Activated B cell treated with CpG ODN at 0.5 μM for 24 hours (primary cell): ENCODE data around the gene ACSL1. TPM values are rescaled to one million over a fixed set of nuclear protein-coding genes. Genes with fewer than 3 reads are reported as not detected.

Experiments
- ATAC-seq: fragments of 200-7000 bp; cut with Tn5 transposase; one replicate; pipeline ENCODE4 v1.10.0; 2021; ENCODE audit warnings: low read depth, mild to moderate bottlenecking, moderate library complexity
- CTCF ChIA-PET: fragments of 350-600 bp; sonication (Branson Sonifier 250); formaldehyde crosslinking; loops from one replicate; lab custom pipeline; 2021; ENCODE audit warnings: antibody characterized with exemption; lab: Charles Lee
- POLR2A ChIA-PET: fragments of 350-600 bp; sonication (Branson Sonifier 250); formaldehyde crosslinking; loops from one replicate; lab custom pipeline; 2021; ENCODE audit warnings: antibody characterized with exemption; lab: Charles Lee
- DNase-seq: peaks from one replicate; pipeline ENCODE4 v3.0.0; 2022
- H3K27ac Mint-ChIP-seq: one replicate; pipeline ENCODE4 v1.8.0; 2020; ENCODE audit warnings: mixed read lengths
- H3K27me3 Mint-ChIP-seq: one replicate; pipeline ENCODE4 v1.8.0; 2021; ENCODE audit warnings: mixed read lengths
- H3K36me3 Mint-ChIP-seq: one replicate; pipeline ENCODE4 v1.8.0; 2021; ENCODE audit warnings: low read depth, mixed read lengths
- H3K4me1 Mint-ChIP-seq: one replicate; pipeline ENCODE4 v1.8.0; 2021; ENCODE audit warnings: mixed read lengths
- H3K4me3 Mint-ChIP-seq: one replicate; pipeline ENCODE4 v1.8.0; 2020; ENCODE audit warnings: mild to moderate bottlenecking, mixed read lengths
- H3K9me3 Mint-ChIP-seq: one replicate; pipeline ENCODE4 v1.8.0; 2020; ENCODE audit warnings: mixed read lengths
- intact Hi-C: fragments of 100-400 bp; cut with micrococcal nuclease; formaldehyde crosslinking; loops from one replicate; pipeline ENCODE4 v1.15.1; 2024
- total RNA-seq: library from RNA; stranded (reverse); gene quantifications from 2 replicates; pipeline ENCODE4 v1.2.3, GENCODE V29; 2022
- TF ChIP-seq, protein P1 (sequence below): fragments of 200-600 bp; IDR thresholded peaks from one replicate; pipeline ENCODE4 v1.8.0; 2022; ENCODE audit warnings: antibody characterized with exemption, mild to moderate bottlenecking

ACSL1 gene
- total RNA-seq, 1 donor from 2014 or later, result 47.0 TPM

DNA sequence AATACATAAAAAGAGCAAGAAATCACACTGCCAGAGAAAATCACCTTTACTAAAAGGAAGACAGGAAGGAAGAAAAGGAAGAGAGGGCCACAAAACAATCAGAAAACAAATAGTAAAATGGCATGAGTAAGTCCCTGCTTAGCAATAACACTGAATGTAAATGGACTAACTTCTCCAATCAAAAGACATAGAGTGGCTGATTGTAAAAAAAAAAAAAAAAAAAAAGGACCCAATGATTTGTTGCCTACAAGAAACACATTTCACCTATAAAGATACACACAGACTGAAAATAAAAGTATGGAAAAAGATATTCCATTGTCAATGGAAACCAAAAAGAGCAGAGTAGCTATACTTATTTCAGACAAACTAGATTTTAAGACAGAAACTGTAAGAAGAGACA, 104.5 kb downstream of the ACSL1 start:
- H3K27me3 Mint-ChIP-seq, result no peaks in the 10 kb centered on the region
- POLR2A ChIA-PET, result no interaction called here
- no peak overlapping the region for H3K27ac Mint-ChIP-seq
- peaks cover 17% of the 10 kb centered on the region for H3K9me3 Mint-ChIP-seq
- DNase-seq (no peak), ATAC-seq (no peak)
- no peak overlapping the region for H3K4me3 Mint-ChIP-seq
- intact Hi-C loops, result no loop called here
- CTCF ChIA-PET, result no interaction called here
- H3K4me1 Mint-ChIP-seq, result peaks cover 16% of the 10 kb centered on the region
- peaks cover 27% of the 10 kb centered on the region for H3K36me3 Mint-ChIP-seq
- TF ChIP-seq, protein P1, sequence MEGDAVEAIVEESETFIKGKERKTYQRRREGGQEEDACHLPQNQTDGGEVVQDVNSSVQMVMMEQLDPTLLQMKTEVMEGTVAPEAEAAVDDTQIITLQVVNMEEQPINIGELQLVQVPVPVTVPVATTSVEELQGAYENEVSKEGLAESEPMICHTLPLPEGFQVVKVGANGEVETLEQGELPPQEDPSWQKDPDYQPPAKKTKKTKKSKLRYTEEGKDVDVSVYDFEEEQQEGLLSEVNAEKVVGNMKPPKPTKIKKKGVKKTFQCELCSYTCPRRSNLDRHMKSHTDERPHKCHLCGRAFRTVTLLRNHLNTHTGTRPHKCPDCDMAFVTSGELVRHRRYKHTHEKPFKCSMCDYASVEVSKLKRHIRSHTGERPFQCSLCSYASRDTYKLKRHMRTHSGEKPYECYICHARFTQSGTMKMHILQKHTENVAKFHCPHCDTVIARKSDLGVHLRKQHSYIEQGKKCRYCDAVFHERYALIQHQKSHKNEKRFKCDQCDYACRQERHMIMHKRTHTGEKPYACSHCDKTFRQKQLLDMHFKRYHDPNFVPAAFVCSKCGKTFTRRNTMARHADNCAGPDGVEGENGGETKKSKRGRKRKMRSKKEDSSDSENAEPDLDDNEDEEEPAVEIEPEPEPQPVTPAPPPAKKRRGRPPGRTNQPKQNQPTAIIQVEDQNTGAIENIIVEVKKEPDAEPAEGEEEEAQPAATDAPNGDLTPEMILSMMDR, result no peak

DNA sequence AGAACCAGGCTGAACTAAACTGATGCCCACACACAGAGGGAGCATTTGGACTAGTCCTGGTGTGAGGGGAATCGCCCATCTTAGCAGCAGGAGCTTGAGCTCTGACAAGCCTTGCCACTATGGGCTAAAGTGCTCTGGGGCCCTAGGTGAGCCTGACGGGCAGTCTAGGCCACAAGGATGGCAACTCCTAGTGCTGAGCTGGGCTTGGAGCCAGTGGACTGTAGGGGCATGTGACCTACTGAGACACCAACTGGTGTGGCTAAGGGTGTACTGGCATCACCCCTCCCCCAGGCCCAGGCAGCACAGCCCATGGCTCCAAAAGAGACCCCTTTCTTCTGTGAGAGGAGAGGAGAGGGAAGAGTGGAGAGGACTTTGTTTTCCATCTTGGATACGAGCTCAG, 106.4 kb downstream of the ACSL1 start:
- H3K27me3 Mint-ChIP-seq, result no peaks in the 10 kb centered on the region
- H3K36me3 Mint-ChIP-seq, result peaks cover 26% of the 10 kb centered on the region
- peaks cover 17% of the 10 kb centered on the region for H3K9me3 Mint-ChIP-seq
- DNase-seq, result no peak
- H3K4me3 Mint-ChIP-seq, result no peak overlapping the region
- intact Hi-C loops, result no loop called here
- POLR2A ChIA-PET, result no interaction called here
- TF ChIP-seq, protein P1, result no peak
- no peak for ATAC-seq
- H3K27ac Mint-ChIP-seq, result no peak overlapping the region
- CTCF ChIA-PET, result no interaction called here
- peaks cover 10% of the 10 kb centered on the region for H3K4me1 Mint-ChIP-seq

DNA sequence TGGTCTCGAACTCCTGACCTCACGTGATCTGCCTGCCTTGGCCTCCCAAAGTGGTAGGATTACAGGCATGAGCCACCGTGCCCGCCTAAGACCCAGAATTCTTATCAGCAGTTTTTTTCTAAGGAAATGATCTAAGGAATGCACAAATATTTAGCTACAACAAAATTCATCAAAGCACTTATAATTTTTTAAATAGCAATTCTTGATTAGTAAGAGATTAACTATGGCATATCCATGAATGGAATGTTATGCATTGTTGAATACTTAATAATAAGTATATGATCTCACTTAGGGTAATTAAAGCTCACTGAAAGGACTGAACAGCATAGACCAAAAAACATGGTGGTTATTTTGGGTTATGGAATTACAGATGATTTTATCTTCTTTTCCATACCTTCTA, 110.2 kb downstream of the ACSL1 start:
- ChIA-PET POLR2A (interaction anchor here (0.6 to 1.0 kb wide), 2 partner anchors 67 to 213 kb away, joined by 3 to 5 read pairs; no protein-coding TSS in a partner anchor), CTCF (no interaction called here)
- ATAC-seq, result no peak
- TF ChIP-seq, protein P1, result no peak
- peaks cover 10% of the 10 kb centered on the region for H3K4me1 Mint-ChIP-seq
- peaks cover 3% of the 10 kb centered on the region for H3K9me3 Mint-ChIP-seq
- no peaks in the 10 kb centered on the region for H3K27me3 Mint-ChIP-seq
- no peak overlapping the region for H3K4me3 Mint-ChIP-seq
- no peak overlapping the region for H3K27ac Mint-ChIP-seq
- H3K36me3 Mint-ChIP-seq, result peaks cover 8% of the 10 kb centered on the region
- intact Hi-C loops, result no loop called here
- DNase-seq, result no peak

GRCh38 chr4:184713887-184714286, 111.9 kb downstream of the ACSL1 start:
- H3K4me3 Mint-ChIP-seq, result no peak overlapping the region
- ChIA-PET CTCF (interaction anchor here (1.1 kb wide), 1 partner anchor 12 kb away, joined by 3 read pairs; no protein-coding TSS in a partner anchor), POLR2A (no interaction called here)
- H3K9me3 Mint-ChIP-seq, result no peaks in the 10 kb centered on the region
- TF ChIP-seq, protein P1, result no peak
- peaks cover 10% of the 10 kb centered on the region for H3K4me1 Mint-ChIP-seq
- DNase-seq (no peak), ATAC-seq (no peak)
- no peak overlapping the region for H3K27ac Mint-ChIP-seq
- H3K27me3 Mint-ChIP-seq, result no peaks in the 10 kb centered on the region
- peaks cover 2% of the 10 kb centered on the region for H3K36me3 Mint-ChIP-seq
- intact Hi-C loops, result no loop called here

DNA sequence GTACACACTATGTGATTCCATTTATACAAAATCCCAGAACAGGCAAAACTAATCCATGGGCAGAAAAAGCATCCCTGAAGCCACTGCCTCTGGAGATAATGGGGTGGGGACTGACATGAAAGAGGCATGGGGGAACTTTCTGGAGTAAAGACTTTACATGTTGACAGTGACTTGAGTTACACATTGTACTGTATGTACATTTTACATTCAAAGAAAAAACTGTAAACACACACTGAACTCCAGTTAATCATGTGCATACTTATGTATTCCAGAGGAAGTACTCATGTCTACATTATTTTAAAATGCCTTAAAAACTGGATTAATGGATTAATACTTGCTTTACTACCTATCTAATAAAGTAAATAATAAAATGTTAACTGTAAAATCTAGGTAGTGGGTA, 113.4 kb downstream of the ACSL1 start:
- H3K27me3 Mint-ChIP-seq, result no peaks in the 10 kb centered on the region
- H3K27ac Mint-ChIP-seq, result no peak overlapping the region
- H3K4me1 Mint-ChIP-seq, result peaks cover 10% of the 10 kb centered on the region
- DNase-seq, result no peak
- TF ChIP-seq, protein P1, result no peak
- ChIA-PET CTCF (no interaction called here), POLR2A (no interaction called here)
- H3K36me3 Mint-ChIP-seq, result peaks cover 5% of the 10 kb centered on the region
- no peak for ATAC-seq
- H3K4me3 Mint-ChIP-seq, result no peak overlapping the region
- no peaks in the 10 kb centered on the region for H3K9me3 Mint-ChIP-seq
- intact Hi-C loops, result no loop called here
